HCT116 (cell line): Measurements from ENCODE around the gene LMNA. TPM values are rescaled to one million over a fixed set of nuclear protein-coding genes. Genes with fewer than 3 reads are reported as not detected.

Experiments used
- ATAC-seq: fragments of 200-7000 bp; cut with Tn5 transposase; 2 replicates; pipeline ENCODE4 v1.9.1; 2020; ENCODE audit warnings: mild to moderate bottlenecking, moderate library complexity
- BruUV-seq: library from RNA; stranded (reverse); fragments of 400-500 nt; replicated peaks from 2 replicates; lab custom pipeline; 2021; lab: Mats Ljungman, UMichigan
- CTCF ChIA-PET: fragments of 300-600 bp; sonication (Branson Sonifier 250); formaldehyde crosslinking; loops from one replicate; lab custom pipeline; 2021; ENCODE audit warnings: antibody characterized with exemption; lab: Charles Lee
- POLR2A ChIA-PET: fragments of 300-600, 350-600 bp; sonication (Branson Sonifier 250); formaldehyde crosslinking; loops from one replicate; lab custom pipeline; 2021; ENCODE audit warnings: antibody characterized with exemption; lab: Charles Lee
- RAD21 ChIA-PET, 2 experiments: fragments of 300-600 bp; sonication (Branson Sonifier 250); formaldehyde crosslinking; loops; one replicate each; lab custom pipeline; 2023; ENCODE audit warnings: low total read pairs in 2 of 2; ENCODE audit not compliant: uncharacterized antibody in 2 of 2, unreplicated experiment in 2 of 2, low non-redundant PET in 1 of 2; lab: Charles Lee
- DNase-seq: peaks from one replicate; pipeline ENCODE4 v3.0.0-alpha.2; 2010; ENCODE audit warnings: low read depth, low spot score
- H2AFZ ChIP-seq: fragments of 200-600 bp; shearing (Covaris generic), sonication (generic); 2 replicates; pipeline ENCODE4 v1.6.1; 2017; ENCODE audit warnings: low read depth, mixed run types, mixed read lengths, antibody characterized with exemption, low read length; ENCODE audit not compliant: poor library complexity, severe bottlenecking
- H3K27ac ChIP-seq: 2 replicates; pipeline ENCODE4 v1.5.1; 2012; ENCODE audit warnings: low read depth, low read length
- H3K27me3 ChIP-seq: fragments of 200-600 bp; sonication (generic); 2 replicates; pipeline ENCODE4 v1.6.1; 2016; ENCODE audit warnings: mixed run types, low read length, mixed read lengths; ENCODE audit not compliant: insufficient read depth
- H3K36me3 ChIP-seq, 2 experiments: fragments of 200-500 bp in 1 of 2; fragments of 200-600 bp in 1 of 2; sonication (Bioruptor generic) in 1 of 2; sonication (generic) in 1 of 2; 2 replicates each; pipeline versions ENCODE4 v1.5.1 to v1.6.1; 2014 to 2016; ENCODE audit warnings: low read length in 2 of 2, inconsistent platforms in 1 of 2, mixed read lengths in 1 of 2, mixed run types in 1 of 2; ENCODE audit not compliant: insufficient read depth in 2 of 2, control insufficient read depth in 1 of 2
- H3K4me1 ChIP-seq, 2 experiments: fragments of 200-600 bp in 1 of 2; sonication (generic) in 1 of 2; 2 replicates each; pipeline versions ENCODE4 v1.5.1 to v1.6.1; 2012 to 2017; ENCODE audit warnings: low read length in 2 of 2, inconsistent platforms in 1 of 2, mild to moderate bottlenecking in 1 of 2, mixed read lengths in 1 of 2, mixed run types in 1 of 2, moderate library complexity in 1 of 2; ENCODE audit not compliant: insufficient read depth in 2 of 2, control insufficient read depth in 1 of 2
- H3K4me2 ChIP-seq: fragments of 200-600 bp; sonication (generic); 2 replicates; pipeline ENCODE4 v1.6.1; 2017; ENCODE audit warnings: mixed run types, low read length, mixed read lengths
- H3K4me3 ChIP-seq, 2 experiments: fragments of 200-600 bp in 1 of 2; sonication (generic) in 1 of 2; replicated peaks in 1 of 2; 2 replicates each; pipeline ENCODE4 v1.5.1; 2011 to 2016; ENCODE audit warnings: low read length in 2 of 2, control low read depth in 1 of 2, low read depth in 1 of 2, mild to moderate bottlenecking in 1 of 2, mixed read lengths in 1 of 2, mixed run types in 1 of 2
- H3K79me2 ChIP-seq: fragments of 200-600 bp; sonication (generic); 2 replicates; pipeline ENCODE4 v1.6.1; 2017; ENCODE audit warnings: mild to moderate bottlenecking, mixed run types, low read length, moderate library complexity, mixed read lengths; ENCODE audit not compliant: insufficient read depth
- H3K9ac ChIP-seq: fragments of 200-600 bp; sonication (generic); 2 replicates; pipeline ENCODE4 v1.6.1; 2016; ENCODE audit warnings: low read length, mixed read lengths
- H3K9me2 ChIP-seq: fragments of 200-600 bp; sonication (generic), shearing (Covaris generic); 2 replicates; pipeline ENCODE4 v1.6.1; 2017; ENCODE audit warnings: mixed run types, mild to moderate bottlenecking, moderate library complexity; ENCODE audit not compliant: insufficient read depth
- H3K9me3 ChIP-seq, 2 experiments: fragments of 200-500 bp in 1 of 2; fragments of 200-600 bp in 1 of 2; sonication (Bioruptor generic) in 1 of 2; sonication (generic) in 1 of 2; 2 replicates each; pipeline ENCODE4 v1.6.1; 2014 to 2017; ENCODE audit warnings: low read length in 2 of 2, mixed read lengths in 2 of 2, inconsistent platforms in 1 of 2, low read depth in 1 of 2, mild to moderate bottlenecking in 1 of 2, mixed run types in 1 of 2, moderate library complexity in 1 of 2; ENCODE audit not compliant: control insufficient read depth in 1 of 2, insufficient read depth in 1 of 2
- H4K20me1 ChIP-seq: fragments of 200-600 bp; sonication (generic), shearing (Covaris generic); 2 replicates; pipeline ENCODE4 v1.6.1; 2017; ENCODE audit warnings: mixed run types, mild to moderate bottlenecking, moderate library complexity; ENCODE audit not compliant: insufficient read depth
- ATF3 ChIP-seq: IDR thresholded peaks from 2 replicates; pipeline ENCODE4 v1.6.1; 2012
- CBX3 ChIP-seq: IDR thresholded peaks from 2 replicates; pipeline ENCODE4 v1.6.1; 2012; ENCODE audit warnings: low read depth
- EZH2 ChIP-seq: fragments of 200-600 bp; sonication (generic); IDR thresholded peaks from 2 replicates; pipeline ENCODE4 v1.6.1; 2017; ENCODE audit warnings: antibody characterized with exemption, mixed run types
- FOSL1 ChIP-seq: IDR thresholded peaks from 2 replicates; pipeline ENCODE4 v1.6.1; 2012; ENCODE audit warnings: low read depth
- POLR2A ChIP-seq: IDR thresholded peaks from 2 replicates; pipeline ENCODE4 v1.7.0; 2011; ENCODE audit warnings: borderline replicate concordance; ENCODE audit not compliant: insufficient read depth, insufficient read length; ENCODE audit errors: extremely low read depth
- POLR2AphosphoS5 ChIP-seq: IDR thresholded peaks from 2 replicates; pipeline ENCODE4 v1.6.1; 2011; ENCODE audit warnings: mild to moderate bottlenecking, low read depth, low read length, moderate library complexity
- TCF7L2 ChIP-seq: IDR thresholded peaks from 2 replicates; pipeline ENCODE4 v1.7.0; 2011; ENCODE audit warnings: borderline replicate concordance, inconsistent platforms; ENCODE audit not compliant: insufficient read depth, insufficient read length; ENCODE audit errors: extremely low read depth
- intact Hi-C: fragments of 100-400 bp; cut with micrococcal nuclease; formaldehyde crosslinking; loops from 2 replicates; pipeline ENCODE4 v1.10.0; 2022
- total RNA-seq: library from RNA; stranded (reverse); gene quantifications from one replicate; pipeline ENCODE4 v1.2.1, GENCODE V29; 2021; ENCODE audit not compliant: unreplicated experiment

LMNA gene
- total RNA-seq, 1 experiment from 2014 or later = 528 TPM

GRCh38 chr1:156102633-156103511 lies 11.6 kb upstream of the LMNA start:
- H3K9ac ChIP-seq = peak overlapping the region; percentile 84
- intact Hi-C loops = no loop called here
- no peaks in the 10 kb centered on the region for H3K9me2 ChIP-seq
- peak overlapping the region in 1 of 2 experiments; percentile 19; a peak in 2 of 4 replicates for H3K4me3 ChIP-seq
- no peaks in the 10 kb centered on the region for H3K9me3 ChIP-seq
- H3K27me3 ChIP-seq = no peaks in the 10 kb centered on the region
- DNase-seq = no peak
- BruUV-seq = no TSS peak
- H3K27ac ChIP-seq = peak overlapping the region; percentile 96
- H3K4me2 ChIP-seq = peak overlapping the region; percentile 89
- peak; percentile 79 for TF ChIP-seq POLR2A
- peak; percentile 62; the same call in 1 of the 2 replicates for TF ChIP-seq POLR2AphosphoS5
- TF ChIP-seq FOSL1 = no peak
- TF ChIP-seq CBX3 = no peak
- ChIA-PET RAD21 (interaction anchor here (0.6 to 3.0 kb wide), 5 partner anchors 20 to 27 kb away, joined by 3 to 14 read pairs (median 7); no protein-coding TSS in a partner anchor), CTCF (interaction anchor here (0.5 to 2.6 kb wide), 6 partner anchors 11 to 27 kb away, joined by 3 to 13 read pairs (median 7); partner anchors contain the start of gene LMNA), POLR2A (interaction anchor here (0.7 to 4.5 kb wide), 8 partner anchors 11 to 302 kb away, joined by 3 to 28 read pairs (median 9); partner anchors contain the start of gene LMNA)
- H3K79me2 ChIP-seq = 0 out of 2 replicates have a peak, but pooled peaks cover 3% of the 10 kb centered on the region
- H3K36me3 ChIP-seq = no peaks in the 10 kb centered on the region
- no peak overlapping the region for H2AFZ ChIP-seq
- no peaks in the 10 kb centered on the region for H4K20me1 ChIP-seq
- peaks cover 71 to 96% of the 10 kb centered on the region in 2 experiments for H3K4me1 ChIP-seq
- peak; percentile 28 for ATAC-seq

DNA sequence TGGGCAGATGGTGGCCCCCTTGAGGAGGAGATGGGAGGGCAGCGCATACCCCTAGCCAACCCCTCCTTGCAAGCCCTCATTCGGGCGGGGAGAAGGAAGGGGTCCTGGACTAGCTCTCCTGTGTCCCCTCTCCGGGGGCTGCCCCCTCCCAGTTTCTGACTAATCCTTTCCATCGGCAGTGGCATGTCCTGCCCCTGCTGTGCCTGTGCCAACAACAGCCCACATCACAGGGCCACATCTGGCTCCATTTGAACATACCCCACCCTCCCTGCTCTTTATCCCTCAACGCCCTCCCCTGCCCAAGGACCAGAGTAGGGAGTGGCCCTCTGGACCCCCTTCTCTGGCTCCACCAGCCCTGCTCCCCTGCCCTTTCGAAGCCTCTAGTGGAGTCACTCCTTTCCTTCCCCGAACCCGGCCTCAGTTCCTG lies 11.0 kb upstream of the LMNA start:
- H3K79me2 ChIP-seq = 0 out of 2 replicates have a peak, but pooled peaks cover 3% of the 10 kb centered on the region
- peak overlapping the region; percentile 96 for H3K27ac ChIP-seq
- TF ChIP-seq FOSL1 (no peak), TCF7L2 (peak; percentile 97), EZH2 (no peak), ATF3 (no peak)
- intact Hi-C loops = no loop called here
- RAD21 ChIA-PET = interaction anchor here (1.3 to 3.0 kb wide), 4 partner anchors 19 to 26 kb away, joined by 3 to 14 read pairs (median 7); no protein-coding TSS in a partner anchor
- peak overlapping the region; percentile 89 for H3K4me2 ChIP-seq
- no peaks in the 10 kb centered on the region for H3K9me3 ChIP-seq
- DNase-seq (no peak), ATAC-seq (peak; percentile 39)
- CTCF ChIA-PET = interaction anchor here (0.5 to 2.6 kb wide), 7 partner anchors 10 to 26 kb away, joined by 3 to 13 read pairs (median 5); partner anchors contain the start of gene LMNA
- no peaks in the 10 kb centered on the region for H4K20me1 ChIP-seq
- no TSS peak for BruUV-seq
- POLR2A ChIA-PET = interaction anchor here (1.4 to 4.5 kb wide), 6 partner anchors 10 to 26 kb away, joined by 4 to 28 read pairs (median 12); partner anchors contain the start of gene LMNA
- H3K4me1 ChIP-seq = peaks cover 76 to 99% of the 10 kb centered on the region in 2 experiments
- peak overlapping the region; percentile 15 to 26 for H3K4me3 ChIP-seq
- H3K36me3 ChIP-seq = no peaks in the 10 kb centered on the region
- H3K9me2 ChIP-seq = no peaks in the 10 kb centered on the region
- H3K9ac ChIP-seq = peak overlapping the region; percentile 84
- H2AFZ ChIP-seq = no peak overlapping the region
- no peaks in the 10 kb centered on the region for H3K27me3 ChIP-seq
